KMS-11 (cell line): ENCODE results near the gene CATSPERB.
"Not testable (repeated sequence)": the region's sequence is repeated elsewhere in the genome, so short reads cannot be mapped to it uniquely, and the experiment has no call there.

ENCODE experiments used
- H2AFZ ChIP-seq: fragments of 200-600 bp; sonication (generic); 2 replicates; pipeline ENCODE4 v1.6.1; 2016; ENCODE audit warnings: antibody characterized with exemption, mixed run types, low read depth
- H3K27ac ChIP-seq: fragments of 200-600 bp; sonication (generic); 2 replicates; pipeline ENCODE4 v1.6.1; 2016; ENCODE audit warnings: mild to moderate bottlenecking, mixed run types
- H3K27me3 ChIP-seq: fragments of 200-600 bp; sonication (generic); 2 replicates; pipeline ENCODE4 v1.6.1; 2017; ENCODE audit warnings: mild to moderate bottlenecking, low read depth, mixed run types, moderate library complexity; ENCODE audit not compliant: insufficient read depth
- H3K36me3 ChIP-seq: fragments of 200-600 bp; sonication (generic); 2 replicates; pipeline ENCODE4 v1.6.1; 2017; ENCODE audit warnings: mild to moderate bottlenecking, mixed run types; ENCODE audit not compliant: insufficient read depth
- H3K4me1 ChIP-seq: fragments of 200-600 bp; sonication (generic); 2 replicates; pipeline ENCODE4 v1.6.1; 2016; ENCODE audit warnings: mild to moderate bottlenecking, low read depth, mixed run types; ENCODE audit not compliant: poor library complexity, severe bottlenecking
- H3K4me2 ChIP-seq: fragments of 200-600 bp; sonication (generic); 2 replicates; pipeline ENCODE4 v1.7.0; 2016; ENCODE audit warnings: mild to moderate bottlenecking, mixed run types
- H3K4me3 ChIP-seq: fragments of 200-600 bp; sonication (generic); IDR thresholded peaks from 2 replicates; pipeline ENCODE4 v1.6.1; 2017; ENCODE audit warnings: low read depth, low read length, mixed read lengths; ENCODE audit not compliant: insufficient read depth
- H3K79me2 ChIP-seq: fragments of 200-600 bp; sonication (generic); 2 replicates; pipeline ENCODE4 v1.6.1; 2016; ENCODE audit warnings: low read depth, mixed run types; ENCODE audit not compliant: insufficient read depth
- H3K9ac ChIP-seq: fragments of 200-600 bp; sonication (generic); 2 replicates; pipeline ENCODE4 v1.6.1; 2016; ENCODE audit warnings: mild to moderate bottlenecking, mixed run types
- H4K20me1 ChIP-seq: fragments of 200-600 bp; sonication (generic); 2 replicates; pipeline ENCODE4 v1.6.1; 2016; ENCODE audit warnings: mild to moderate bottlenecking, mixed run types; ENCODE audit not compliant: insufficient read depth
- TF ChIP-seq, protein P1 (sequence below): fragments of 200-600 bp; sonication (generic); conservative IDR thresholded peaks from 2 replicates; pipeline ENCODE4 v1.6.1; 2017; ENCODE audit warnings: low read depth, mild to moderate bottlenecking, antibody characterized with exemption, low read length, moderate library complexity, mixed read lengths

Gene CATSPERB

GRCh38 chr14:91606851-91607250 lies 125.0 kb downstream of the CATSPERB start:
- no peaks in the 10 kb centered on the region for H3K79me2 ChIP-seq
- H3K9ac ChIP-seq: no peak overlapping the region
- no peak overlapping the region for H3K4me3 ChIP-seq
- H4K20me1 ChIP-seq: no peaks in the 10 kb centered on the region
- H3K27me3 ChIP-seq: no peaks in the 10 kb centered on the region
- H3K27ac ChIP-seq: no peak overlapping the region
- no peaks in the 10 kb centered on the region for H3K4me1 ChIP-seq
- no peak overlapping the region for H3K4me2 ChIP-seq
- TF ChIP-seq, protein P1, sequence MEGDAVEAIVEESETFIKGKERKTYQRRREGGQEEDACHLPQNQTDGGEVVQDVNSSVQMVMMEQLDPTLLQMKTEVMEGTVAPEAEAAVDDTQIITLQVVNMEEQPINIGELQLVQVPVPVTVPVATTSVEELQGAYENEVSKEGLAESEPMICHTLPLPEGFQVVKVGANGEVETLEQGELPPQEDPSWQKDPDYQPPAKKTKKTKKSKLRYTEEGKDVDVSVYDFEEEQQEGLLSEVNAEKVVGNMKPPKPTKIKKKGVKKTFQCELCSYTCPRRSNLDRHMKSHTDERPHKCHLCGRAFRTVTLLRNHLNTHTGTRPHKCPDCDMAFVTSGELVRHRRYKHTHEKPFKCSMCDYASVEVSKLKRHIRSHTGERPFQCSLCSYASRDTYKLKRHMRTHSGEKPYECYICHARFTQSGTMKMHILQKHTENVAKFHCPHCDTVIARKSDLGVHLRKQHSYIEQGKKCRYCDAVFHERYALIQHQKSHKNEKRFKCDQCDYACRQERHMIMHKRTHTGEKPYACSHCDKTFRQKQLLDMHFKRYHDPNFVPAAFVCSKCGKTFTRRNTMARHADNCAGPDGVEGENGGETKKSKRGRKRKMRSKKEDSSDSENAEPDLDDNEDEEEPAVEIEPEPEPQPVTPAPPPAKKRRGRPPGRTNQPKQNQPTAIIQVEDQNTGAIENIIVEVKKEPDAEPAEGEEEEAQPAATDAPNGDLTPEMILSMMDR: no peak
- H3K36me3 ChIP-seq: no peaks in the 10 kb centered on the region
- H2AFZ ChIP-seq: no peak overlapping the region

DNA sequence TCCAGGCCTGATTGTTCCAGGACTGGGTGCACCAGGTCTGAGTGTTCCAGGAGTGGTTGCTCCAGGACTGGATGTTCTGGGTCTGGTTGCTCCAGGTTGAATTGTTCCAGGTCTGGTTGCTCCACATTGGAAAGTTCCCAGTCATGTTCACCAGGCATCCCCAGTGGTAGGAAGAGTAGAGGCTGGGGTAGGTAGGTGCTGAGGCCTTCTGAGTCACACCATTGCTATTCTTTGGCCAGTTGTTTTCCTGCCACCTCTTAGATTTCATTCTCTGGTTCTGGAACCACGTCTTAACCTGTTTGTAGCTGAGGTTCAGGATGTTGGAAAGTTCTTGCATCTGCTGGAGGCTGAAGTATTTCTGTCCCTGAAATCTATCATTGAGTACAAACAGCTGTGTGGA lies 127.3 kb downstream of the CATSPERB start:
- H3K36me3 ChIP-seq, H3K4me1 ChIP-seq, H3K4me2 ChIP-seq, H3K9ac ChIP-seq, H3K27ac ChIP-seq, H3K27me3 ChIP-seq, H3K79me2 ChIP-seq, H2AFZ ChIP-seq, H4K20me1 ChIP-seq, H3K4me3 ChIP-seq: not testable (repeated sequence)

GRCh38 chr14:91599994-91600393 lies 131.9 kb downstream of the CATSPERB start:
- Histone ChIP-seq H3K4me3 (no peak overlapping the region), H3K9ac (no peak overlapping the region), H3K27ac (no peak overlapping the region), H4K20me1 (no peaks in the 10 kb centered on the region), H2AFZ (no peak overlapping the region), H3K36me3 (no peaks in the 10 kb centered on the region), H3K27me3 (no peaks in the 10 kb centered on the region), H3K79me2 (no peaks in the 10 kb centered on the region), H3K4me1 (no peaks in the 10 kb centered on the region), H3K4me2 (no peak overlapping the region)
- TF ChIP-seq, protein P1: no peak

- Histone ChIP-seq H3K27ac (no peak overlapping the region), H4K20me1 (no peaks in the 10 kb centered on the region), H3K4me1 (no peaks in the 10 kb centered on the region), H3K4me3 (no peak overlapping the region), H3K79me2 (no peaks in the 10 kb centered on the region), H3K27me3 (no peaks in the 10 kb centered on the region), H3K36me3 (no peaks in the 10 kb centered on the region), H3K4me2 (no peak overlapping the region), H2AFZ (no peak overlapping the region), H3K9ac (no peak overlapping the region)
- TF ChIP-seq, protein P1: no peak
Measured at GRCh38 chr14:91595736-91596135, 136.2 kb downstream of the CATSPERB start.

GRCh38 chr14:91593957-91594356 lies 137.9 kb downstream of the CATSPERB start:
- H3K4me1 ChIP-seq, H3K79me2 ChIP-seq, H2AFZ ChIP-seq, H3K36me3 ChIP-seq, H3K4me2 ChIP-seq, H3K9ac ChIP-seq, H3K27ac ChIP-seq, H4K20me1 ChIP-seq, H3K27me3 ChIP-seq, H3K4me3 ChIP-seq: not testable (repeated sequence)
